Activated T-cell treated with anti-CD3 and anti-CD28 coated beads, Interleukin-2, amount 50 U/mL, for 1 hour (primary cell): ENCODE measurements around the gene GSK3B.
"Not testable (repeated sequence)": the region's sequence is repeated elsewhere in the genome, so short reads cannot be mapped to it uniquely, and the experiment has no call there.

Source experiments
- DNase-seq: peaks from one replicate; pipeline ENCODE4 v3.0.0-alpha.2; 2020

The GSK3B gene

GRCh38 chr3:119924111-119925094, 169.8 kb downstream of the GSK3B start:
- no peak for DNase-seq

- no peak for DNase-seq
Observed at GRCh38 chr3:119918992-119919933, 175.0 kb downstream of the GSK3B start.

GRCh38 chr3:119913021-119913420, 181.2 kb downstream of the GSK3B start:
- no peak for DNase-seq

- no peak for DNase-seq
Observed at GRCh38 chr3:119912220-119912619, 182.0 kb downstream of the GSK3B start.

GRCh38 chr3:119911748-119912147, 182.5 kb downstream of the GSK3B start:
- no peak for DNase-seq

GRCh38 chr3:119902061-119902460, 192.2 kb downstream of the GSK3B start:
- DNase-seq = no peak

GRCh38 chr3:119901148-119901547, 193.1 kb downstream of the GSK3B start:
- DNase-seq = no peak

GRCh38 chr3:119899192-119899511, 195.1 kb downstream of the GSK3B start:
- DNase-seq = no peak

GRCh38 chr3:119898478-119899191, 195.6 kb downstream of the GSK3B start:
- no peak for DNase-seq

- DNase-seq = no peak
Observed at GRCh38 chr3:119894195-119894594, 200.1 kb downstream of the GSK3B start.

GRCh38 chr3:119893769-119894168, 200.5 kb downstream of the GSK3B start:
- no peak for DNase-seq

GRCh38 chr3:119891944-119892721, 202.1 kb downstream of the GSK3B start:
- DNase-seq = no peak

GRCh38 chr3:119888681-119889080, 205.6 kb downstream of the GSK3B start:
- not testable (repeated sequence) for DNase-seq

GRCh38 chr3:119885746-119886530, 208.3 kb downstream of the GSK3B start:
- DNase-seq = no peak

GRCh38 chr3:119884161-119884557, 210.1 kb downstream of the GSK3B start:
- no peak for DNase-seq

GRCh38 chr3:119883461-119884160, 210.6 kb downstream of the GSK3B start:
- DNase-seq = no peak

GRCh38 chr3:119880966-119881365, 213.3 kb downstream of the GSK3B start:
- no peak for DNase-seq

GRCh38 chr3:119873646-119874045, 220.6 kb downstream of the GSK3B start:
- DNase-seq = no peak

GRCh38 chr3:119872773-119873172, 221.5 kb downstream of the GSK3B start:
- DNase-seq = no peak

GRCh38 chr3:119871571-119871970, 222.7 kb downstream of the GSK3B start:
- DNase-seq = no peak

GRCh38 chr3:119870512-119870911, 223.7 kb downstream of the GSK3B start:
- DNase-seq = no peak
